PC-9 (cell line): ENCODE data around the gene DPH1. TPM values are rescaled to one million over a fixed set of nuclear protein-coding genes. Genes with fewer than 3 reads are reported as not detected.
A peak's percentile ranks its signal among the peaks of the same experiment; 100 is the strongest.

Experiments used
- BruUV-seq: library from RNA; stranded (reverse); fragments of 400-500 nt; replicated peaks from 2 replicates; lab custom pipeline; 2021; lab: Mats Ljungman, UMichigan
- CTCF ChIA-PET: fragments of 300-600 bp; sonication (Branson Sonifier 250); formaldehyde crosslinking; loops from one replicate; lab custom pipeline; 2022; ENCODE audit warnings: antibody characterized with exemption; lab: Charles Lee
- POLR2A ChIA-PET: fragments of 300-600 bp; sonication (Branson Sonifier 250); formaldehyde crosslinking; loops from one replicate; lab custom pipeline; 2022; ENCODE audit warnings: antibody characterized with exemption; ENCODE audit not compliant: unreplicated experiment; lab: Charles Lee
- DNase-seq, 2 experiments: peaks; one replicate each; pipeline versions ENCODE4 v3.0.0 to v3.0.0-alpha.2; 2015 to 2022; ENCODE audit warnings: mixed read lengths in 1 of 2
- H2AFZ ChIP-seq: fragments of 200-600 bp; sonication (generic); 2 replicates; pipeline ENCODE4 v1.8.1; 2017; ENCODE audit warnings: antibody characterized with exemption
- H3F3A ChIP-seq: fragments of 200-600 bp; sonication (generic); 2 replicates; pipeline ENCODE4 v1.8.1; 2017; ENCODE audit warnings: antibody characterized with exemption, mild to moderate bottlenecking, low read depth; ENCODE audit not compliant: insufficient read depth
- H3K27ac ChIP-seq: fragments of 200-600 bp; sonication (generic); 2 replicates; pipeline ENCODE4 v1.6.1; 2016; ENCODE audit warnings: mixed run types
- H3K27me3 ChIP-seq: fragments of 200-600 bp; sonication (generic); 2 replicates; pipeline ENCODE4 v1.6.1; 2016; ENCODE audit warnings: low read depth, mixed run types; ENCODE audit not compliant: insufficient read depth
- H3K36me3 ChIP-seq: fragments of 200-600 bp; sonication (generic); 2 replicates; pipeline ENCODE4 v1.6.1; 2016; ENCODE audit warnings: low read depth, mixed run types
- H3K4me1 ChIP-seq: fragments of 200-600 bp; sonication (generic); replicated peaks from 2 replicates; pipeline ENCODE4 v1.6.1; 2016; ENCODE audit warnings: mixed run types; ENCODE audit not compliant: insufficient read depth
- H3K4me2 ChIP-seq: fragments of 200-600 bp; sonication (generic); 2 replicates; pipeline ENCODE4 v1.6.1; 2017; ENCODE audit warnings: mixed run types
- H3K4me3 ChIP-seq: fragments of 200-600 bp; sonication (generic); 2 replicates; pipeline ENCODE4 v1.6.1; 2016; ENCODE audit warnings: mixed run types
- H3K79me2 ChIP-seq: fragments of 200-600 bp; sonication (generic); 2 replicates; pipeline ENCODE4 v1.6.1; 2017; ENCODE audit warnings: low read depth, mixed run types
- H3K9me2 ChIP-seq: fragments of 200-600 bp; sonication (generic); 2 replicates; pipeline ENCODE4 v1.8.1; 2017; ENCODE audit warnings: mild to moderate bottlenecking; ENCODE audit not compliant: insufficient read depth
- H3K9me3 ChIP-seq: fragments of 200-600 bp; sonication (generic); 2 replicates; pipeline ENCODE4 v1.8.1; 2016; ENCODE audit warnings: low read depth; ENCODE audit not compliant: insufficient read depth
- H4K20me1 ChIP-seq: fragments of 200-600 bp; sonication (generic); 2 replicates; pipeline ENCODE4 v1.8.1; 2017; ENCODE audit not compliant: insufficient read depth
- CTCF ChIP-seq: fragments of 200-600 bp; sonication (generic); conservative IDR thresholded peaks from 2 replicates; pipeline ENCODE4 v1.6.1; 2017; ENCODE audit warnings: mixed run types, antibody characterized with exemption, mild to moderate bottlenecking, moderate library complexity
- EZH2 ChIP-seq: fragments of 200-600 bp; sonication (generic); IDR thresholded peaks from 2 replicates; pipeline ENCODE4 v1.8.0; 2017; ENCODE audit warnings: antibody characterized with exemption, low read depth
- intact Hi-C: fragments of 100-400 bp; cut with micrococcal nuclease; formaldehyde crosslinking; loops from one replicate; pipeline ENCODE4 v1.10.0; 2022; ENCODE audit not compliant: unreplicated experiment
- total RNA-seq: library from RNA; stranded (reverse); gene quantifications from 2 replicates; pipeline ENCODE4 v1.2.3, GENCODE V29; 2021

Gene DPH1
- total RNA-seq, 1 experiment from 2014 or later: 36.7 TPM

DNA sequence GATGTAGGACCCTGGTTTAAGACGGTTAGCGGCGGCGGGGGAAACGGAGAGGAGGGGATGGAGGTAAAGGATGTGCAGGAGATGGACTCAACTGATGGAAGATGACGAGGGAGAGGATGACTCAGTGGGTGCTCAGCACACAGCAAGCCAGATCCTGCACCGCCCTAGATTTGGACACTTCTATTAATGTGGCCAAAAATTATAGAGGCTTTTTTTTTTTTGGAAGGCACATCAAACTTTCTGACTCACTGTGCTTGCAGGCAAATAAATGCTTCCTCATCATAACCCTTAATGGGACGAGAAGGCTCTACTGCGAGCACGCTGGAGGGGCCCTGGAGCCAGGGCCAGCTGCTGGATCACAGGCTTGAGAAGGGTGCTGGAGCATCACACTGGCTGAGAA is 40.8 kb upstream of the DPH1 start:
- no peak overlapping the region for H3K4me3 ChIP-seq
- no peaks in the 10 kb centered on the region for H3K36me3 ChIP-seq
- POLR2A ChIA-PET: no interaction called here
- H3K79me2 ChIP-seq: no peaks in the 10 kb centered on the region
- TF ChIP-seq CTCF (no peak), EZH2 (no peak)
- H3K4me1 ChIP-seq: peaks cover 20% of the 10 kb centered on the region
- BruUV-seq: no TSS peak
- no peaks in the 10 kb centered on the region for H4K20me1 ChIP-seq
- H3K27ac ChIP-seq: peak overlapping the region; percentile 20; the same call in 1 of the 2 replicates
- peaks cover 13% of the 10 kb centered on the region for H3F3A ChIP-seq
- no peaks in the 10 kb centered on the region for H3K9me2 ChIP-seq
- CTCF ChIA-PET: no interaction called here
- H2AFZ ChIP-seq: no peak overlapping the region
- H3K4me2 ChIP-seq: peak overlapping the region; percentile 38
- peak; percentile 41 to 87 for DNase-seq
- H3K27me3 ChIP-seq: no peaks in the 10 kb centered on the region
- intact Hi-C loops: no loop called here
- H3K9me3 ChIP-seq: no peaks in the 10 kb centered on the region

GRCh38 chr17:1992541-1992940 is 37.4 kb upstream of the DPH1 start:
- H3K27ac ChIP-seq: no peak overlapping the region
- ChIA-PET POLR2A (no interaction called here), CTCF (interaction anchor here (0.6 kb wide), 1 partner anchor 62 kb away, joined by 4 read pairs; no protein-coding TSS in a partner anchor)
- no peak overlapping the region for H3K4me2 ChIP-seq
- no peaks in the 10 kb centered on the region for H3K79me2 ChIP-seq
- no peaks in the 10 kb centered on the region for H3K9me3 ChIP-seq
- H3K4me1 ChIP-seq: peaks cover 20% of the 10 kb centered on the region
- H4K20me1 ChIP-seq: no peaks in the 10 kb centered on the region
- no peak for DNase-seq
- no peaks in the 10 kb centered on the region for H3K9me2 ChIP-seq
- no peaks in the 10 kb centered on the region for H3K27me3 ChIP-seq
- no peak overlapping the region for H2AFZ ChIP-seq
- BruUV-seq: no TSS peak
- TF ChIP-seq EZH2 (no peak), CTCF (no peak)
- intact Hi-C loops: no loop called here
- H3K4me3 ChIP-seq: no peak overlapping the region
- H3F3A ChIP-seq: peaks cover 18% of the 10 kb centered on the region
- no peaks in the 10 kb centered on the region for H3K36me3 ChIP-seq

GRCh38 chr17:1994707-1995106 is 35.2 kb upstream of the DPH1 start:
- Histone ChIP-seq H3K4me1 (peaks cover 7% of the 10 kb centered on the region), H3K27me3 (no peaks in the 10 kb centered on the region), H3K79me2 (no peaks in the 10 kb centered on the region), H3K9me3 (no peaks in the 10 kb centered on the region), H3K27ac (no peak overlapping the region), H2AFZ (no peak overlapping the region), H3K4me3 (no peak overlapping the region), H3K9me2 (no peaks in the 10 kb centered on the region), H3K4me2 (no peak overlapping the region), H4K20me1 (no peaks in the 10 kb centered on the region), H3K36me3 (no peaks in the 10 kb centered on the region), H3F3A (peaks cover 14% of the 10 kb centered on the region)
- DNase-seq: no peak
- intact Hi-C loops: no loop called here
- ChIA-PET CTCF (no interaction called here), POLR2A (no interaction called here)
- no TSS peak for BruUV-seq
- no peak for TF ChIP-seq CTCF
- no peak for TF ChIP-seq EZH2
